HG03159 (cell line): ENCODE data around the gene BIN1.

Experiments
- ATAC-seq: cut with Tn5 transposase; IDR thresholded peaks from one replicate; pipeline ENCODE4 v1.9.1; 2021; ENCODE audit warnings: mild to moderate bottlenecking, moderate library complexity; ENCODE audit not compliant: unreplicated experiment

The BIN1 gene

GRCh38 chr2:127076924-127077323, 30.0 kb downstream of the BIN1 start:
- no peak for ATAC-seq

DNA sequence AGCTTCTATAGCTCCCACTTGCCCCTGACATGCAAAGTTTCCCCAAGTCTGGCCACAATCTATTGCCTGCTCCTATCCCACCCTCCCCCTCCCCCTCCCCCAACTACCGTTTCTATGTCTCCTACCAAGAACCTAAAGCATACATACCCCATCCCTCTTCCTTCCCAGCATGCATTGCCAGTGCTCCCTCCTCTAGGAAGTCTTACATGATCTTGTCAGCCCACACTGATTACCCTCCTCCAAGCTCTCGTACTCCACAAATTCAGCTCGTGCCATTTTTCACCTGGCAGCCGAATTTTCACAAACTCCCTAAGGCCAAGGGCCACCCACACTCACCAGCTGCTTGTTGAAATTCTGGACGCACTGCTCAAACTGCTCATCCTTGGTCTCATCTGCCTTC, 30.7 kb downstream of the BIN1 start:
- ATAC-seq, result no peak

GRCh38 chr2:127075821-127076220, 31.1 kb downstream of the BIN1 start:
- no peak for ATAC-seq

GRCh38 chr2:127074936-127075335, 32.0 kb downstream of the BIN1 start:
- no peak for ATAC-seq

- no peak for ATAC-seq
Observed at GRCh38 chr2:127074358-127074757, 32.6 kb downstream of the BIN1 start.

GRCh38 chr2:127072970-127073369, 34.0 kb downstream of the BIN1 start:
- ATAC-seq, result no peak

GRCh38 chr2:127072396-127072795, 34.6 kb downstream of the BIN1 start:
- ATAC-seq, result no peak

DNA sequence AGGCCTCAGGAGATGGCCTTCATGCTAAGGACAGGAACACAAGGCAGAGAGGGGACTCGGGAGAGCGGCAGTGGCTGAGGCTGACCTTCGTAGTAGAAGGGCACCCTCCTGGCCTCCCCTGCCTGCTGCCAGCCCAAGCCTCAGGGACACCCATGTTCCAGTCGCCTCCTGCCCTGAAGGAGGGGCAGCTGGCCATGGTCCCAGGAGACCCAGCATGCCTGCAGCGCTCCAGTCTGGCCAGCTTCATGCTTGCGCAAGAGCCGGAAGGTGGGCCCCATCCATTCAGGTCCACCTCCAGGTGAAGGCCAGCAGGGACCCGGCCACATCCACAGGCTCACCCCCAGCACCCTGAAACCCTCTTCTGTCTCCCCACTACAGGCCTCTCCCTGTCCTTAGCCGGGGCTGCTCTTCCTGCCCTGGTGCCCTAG, 35.0 kb downstream of the BIN1 start:
- ATAC-seq, result no peak

DNA sequence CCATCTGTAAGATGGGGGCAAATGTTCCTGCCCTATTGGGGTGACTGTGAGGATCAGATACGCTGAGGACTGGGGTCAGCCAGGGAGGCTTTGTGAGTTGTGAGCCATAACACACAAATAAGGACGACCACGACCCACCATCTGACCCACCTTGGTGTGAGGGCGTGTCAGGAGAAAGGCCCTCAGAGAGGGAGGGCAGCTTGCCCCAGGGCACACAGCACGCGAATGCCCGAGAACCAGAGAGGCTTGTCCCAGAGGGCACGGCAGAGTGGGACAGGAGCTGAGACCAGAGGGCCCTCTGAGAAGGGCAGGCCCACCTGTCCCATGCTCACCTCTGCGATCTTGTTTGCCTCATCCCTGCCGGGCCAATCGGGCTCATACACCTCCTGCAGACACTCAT, 36.7 kb downstream of the BIN1 start:
- ATAC-seq, result no peak

DNA sequence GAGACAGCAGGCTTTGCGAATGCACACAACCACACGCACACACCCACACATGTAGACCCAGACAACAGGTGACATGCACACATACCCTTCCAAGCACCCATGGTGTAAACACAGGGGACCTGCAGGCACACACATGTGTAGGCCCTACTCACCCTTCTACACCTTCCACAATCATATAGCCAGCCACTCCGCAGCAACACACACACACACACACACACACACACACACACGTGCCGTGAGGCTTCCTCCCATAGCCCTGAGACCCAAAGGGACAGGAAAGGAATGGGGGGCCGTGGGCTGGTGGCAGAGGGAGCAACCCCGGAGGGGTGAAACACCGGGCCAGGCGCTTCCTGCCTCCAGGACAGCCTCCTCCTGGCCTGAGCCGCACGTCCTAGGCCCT, 37.4 kb downstream of the BIN1 start:
- ATAC-seq, result no peak

DNA sequence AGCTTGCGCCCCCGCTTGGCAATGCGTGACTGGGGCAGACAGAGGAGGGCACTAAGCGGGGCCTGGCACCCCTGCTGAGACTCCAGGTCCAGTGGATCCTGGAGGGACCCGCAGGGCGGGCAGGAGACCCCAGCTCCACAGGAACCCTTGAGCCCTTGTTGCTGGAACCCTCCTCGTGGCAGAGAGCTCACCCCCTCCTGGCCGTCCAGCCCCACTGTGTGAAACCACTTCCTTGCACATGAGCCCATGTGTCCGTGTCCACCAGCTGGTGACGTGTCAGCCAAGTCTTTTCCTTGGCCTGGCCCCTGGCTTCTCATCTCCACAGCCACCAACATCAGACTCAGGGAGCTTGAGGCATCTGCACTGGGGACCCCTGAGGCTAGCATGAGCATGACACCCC, 38.0 kb downstream of the BIN1 start:
- ATAC-seq, result no peak

DNA sequence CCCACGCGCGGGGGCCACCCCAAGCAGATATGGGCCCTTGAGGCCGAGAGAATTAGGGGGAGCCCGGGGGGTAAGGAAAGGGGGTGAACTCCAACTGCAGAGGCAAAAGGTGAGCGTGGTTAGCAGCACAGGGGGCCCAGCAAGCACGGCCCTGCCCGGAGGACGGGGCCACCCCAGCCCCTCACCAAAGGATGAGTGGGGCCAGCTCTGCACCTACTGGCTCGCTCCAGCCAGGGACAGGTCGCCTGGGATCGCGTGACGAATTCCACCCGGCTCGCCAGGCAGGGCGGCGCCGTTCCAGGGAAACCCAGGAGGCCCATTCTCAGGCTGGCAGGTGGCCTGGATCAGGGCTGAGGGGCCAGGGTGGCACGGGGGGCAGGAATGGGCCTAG, 38.6 kb downstream of the BIN1 start:
- ATAC-seq, result no peak

DNA sequence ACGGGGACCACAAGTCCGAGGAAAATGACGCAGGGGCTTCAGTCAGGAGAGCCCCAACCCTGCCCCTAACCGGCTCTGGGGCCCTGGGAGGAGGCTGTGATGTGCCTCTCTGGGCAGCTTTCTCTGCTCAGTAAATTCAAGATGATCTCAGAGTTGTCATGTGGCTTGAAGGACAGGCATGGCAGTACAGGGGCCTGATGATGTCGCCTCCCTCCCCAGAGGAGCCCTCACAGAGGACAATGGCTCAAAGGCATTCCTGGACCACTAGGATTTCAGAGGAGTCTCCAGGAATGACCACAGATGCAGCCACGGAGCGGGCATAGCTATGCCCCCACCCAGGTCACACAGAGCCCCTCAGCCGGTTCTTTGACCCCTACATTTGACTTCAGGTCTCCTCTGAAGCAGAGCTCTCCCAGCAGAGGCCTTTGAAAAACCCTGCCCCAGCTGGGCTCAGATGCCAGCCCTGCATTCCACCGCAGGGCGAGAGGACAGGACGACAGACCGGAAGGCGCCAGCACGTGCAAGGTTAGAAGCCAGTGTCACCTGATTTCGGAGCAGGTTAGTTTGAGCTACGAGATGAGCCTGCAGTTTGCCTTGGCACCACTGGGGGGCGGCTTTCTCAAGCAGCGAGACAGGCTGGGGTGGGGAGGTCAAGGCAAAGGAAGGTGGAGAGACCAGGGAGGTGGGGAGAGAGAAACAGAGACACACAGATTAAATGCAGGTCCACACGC, 39.2 kb downstream of the BIN1 start:
- ATAC-seq, result peak; percentile 32

DNA sequence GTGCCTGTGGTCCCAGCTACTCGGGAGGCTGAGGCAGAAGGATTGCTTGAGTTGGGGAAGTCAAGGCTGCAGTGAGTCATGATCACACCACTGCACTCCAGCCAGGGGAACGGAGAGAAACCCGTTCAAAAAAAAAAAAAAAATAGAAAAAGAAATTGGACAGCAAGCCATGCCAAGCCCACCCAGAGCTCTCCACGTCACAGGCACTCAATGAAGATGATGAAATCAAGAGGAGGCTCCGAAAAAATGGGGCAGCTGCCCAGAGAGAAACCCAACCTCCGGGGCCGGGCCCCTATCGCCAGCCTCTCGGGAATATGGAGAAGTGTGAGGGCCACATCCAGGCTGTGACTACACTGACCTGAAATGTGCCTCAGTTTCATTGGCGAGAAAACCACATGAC, 40.0 kb downstream of the BIN1 start:
- no peak for ATAC-seq

- no peak for ATAC-seq
Observed at GRCh38 chr2:127065940-127066318, 41.0 kb downstream of the BIN1 start.

- ATAC-seq, result no peak
Observed at GRCh38 chr2:127065299-127065939, 41.5 kb downstream of the BIN1 start.

DNA sequence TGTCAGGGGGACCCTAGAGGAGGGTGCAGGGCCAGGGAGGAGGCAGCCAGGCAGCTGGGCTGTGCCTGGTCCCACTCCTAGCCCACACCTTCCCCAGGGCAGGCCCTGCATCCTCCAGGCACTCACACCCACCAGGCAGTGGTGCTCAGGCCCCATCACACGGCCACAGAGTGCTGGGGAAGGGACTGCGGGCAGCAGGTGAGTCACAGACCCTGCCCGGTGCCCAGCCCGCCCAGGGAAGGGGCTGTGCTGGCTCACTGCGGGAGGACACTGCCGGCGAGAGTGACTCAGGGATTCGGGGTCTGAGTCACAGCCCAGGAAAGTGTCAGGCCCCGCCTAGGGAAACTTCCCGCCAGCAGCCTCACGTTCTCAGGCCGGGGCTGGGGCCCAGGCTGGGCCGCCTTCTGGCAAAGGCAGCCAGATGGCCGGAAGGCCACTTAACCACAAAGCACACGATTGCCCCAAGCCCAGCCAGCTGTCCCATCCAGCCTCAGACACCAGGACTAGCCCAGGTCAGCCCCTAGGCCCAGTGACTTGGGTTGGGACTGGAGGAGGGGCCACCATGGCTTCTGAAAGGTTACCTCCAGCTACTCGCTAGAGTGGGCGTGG, 42.2 kb downstream of the BIN1 start:
- ATAC-seq, result peak; percentile 78

- no peak for ATAC-seq
Observed at GRCh38 chr2:127063701-127064590, 43.0 kb downstream of the BIN1 start.

- ATAC-seq, result no peak
Observed at GRCh38 chr2:127061375-127062273, 45.3 kb downstream of the BIN1 start.

DNA sequence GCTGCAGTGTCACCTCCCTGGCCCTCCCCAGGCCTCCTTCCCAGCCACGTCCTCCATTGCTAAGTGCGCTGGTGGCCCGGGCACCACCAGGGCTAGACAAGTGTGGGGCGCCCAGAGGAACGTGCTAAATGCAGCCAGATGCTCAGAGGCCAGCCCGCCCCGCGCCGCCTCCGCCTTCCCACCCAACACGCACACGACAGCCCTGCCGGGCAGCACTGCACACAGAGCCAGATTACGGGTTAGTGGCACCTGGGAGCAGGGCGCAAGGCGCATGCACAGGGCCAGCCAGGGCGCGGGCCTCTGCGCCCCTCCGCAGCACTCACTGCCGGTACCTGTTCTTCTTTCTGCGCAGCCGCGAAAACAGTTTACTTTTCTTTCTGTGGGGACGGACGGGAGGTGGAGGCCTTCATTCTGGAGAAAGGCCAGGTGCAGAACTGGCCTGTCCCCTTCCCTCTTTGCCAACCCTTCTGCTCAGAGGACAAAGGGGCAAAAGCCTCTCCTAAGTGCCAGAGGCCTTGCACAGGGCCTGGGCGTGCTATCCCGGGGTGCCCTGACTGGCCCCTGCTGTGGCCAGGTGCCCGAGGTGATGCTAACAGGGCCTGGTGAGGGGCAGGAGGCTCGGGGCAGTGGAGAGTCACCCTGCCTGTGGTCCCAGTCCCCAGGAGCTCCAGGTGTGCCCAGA, 46.5 kb downstream of the BIN1 start:
- no peak for ATAC-seq
